ENCODE results near the gene RCAN3. TPM values are rescaled to one million over a fixed set of nuclear protein-coding genes. Genes with fewer than 3 reads are reported as not detected.
"Not testable (repeated sequence)": the region's sequence is repeated elsewhere in the genome, so short reads cannot be mapped to it uniquely, and the experiment has no call there.

RCAN3 gene
- total RNA-seq, 1 donor from 2014 or later: 31.9 TPM

GRCh38 chr1:24549210-24549609 lies 46.6 kb downstream of the RCAN3 start:
- Mint-ChIP-seq H3K4me1 (ENCODE audit: low read depth) (peaks cover 14% of the 10 kb centered on the region), H3K27me3 (ENCODE audit: low read depth) (peaks cover 34% of the 10 kb centered on the region)
- intact Hi-C loops (cut with micrococcal nuclease); H3K9me3 Mint-ChIP-seq; H3K36me3 Mint-ChIP-seq (ENCODE audit: low read depth); H3K4me3 Mint-ChIP-seq (ENCODE audit: low read depth); H3K27ac Mint-ChIP-seq; DNase-seq (ENCODE audit: low spot score): not testable (repeated sequence)

- Mint-ChIP-seq H3K4me3 (ENCODE audit: low read depth) (no peak overlapping the region), H3K27me3 (ENCODE audit: low read depth) (peaks cover 50% of the 10 kb centered on the region), H3K4me1 (ENCODE audit: low read depth) (peaks cover 4% of the 10 kb centered on the region), H3K9me3 (no peaks in the 10 kb centered on the region), H3K36me3 (ENCODE audit: low read depth) (no peaks in the 10 kb centered on the region), H3K27ac (no peak overlapping the region)
- intact Hi-C loops (cut with micrococcal nuclease): no loop called here
- no peak for DNase-seq (ENCODE audit: low spot score)
Measured at GRCh38 chr1:24551290-24551959, 48.8 kb downstream of the RCAN3 start.

GRCh38 chr1:24551960-24552571 lies 49.4 kb downstream of the RCAN3 start:
- intact Hi-C loops (cut with micrococcal nuclease): no loop called here
- no peak overlapping the region for H3K27ac Mint-ChIP-seq
- DNase-seq (ENCODE audit: low spot score): no peak
- peaks cover 4% of the 10 kb centered on the region for H3K4me1 Mint-ChIP-seq (ENCODE audit: low read depth)
- no peaks in the 10 kb centered on the region for H3K9me3 Mint-ChIP-seq
- H3K27me3 Mint-ChIP-seq (ENCODE audit: low read depth): peaks cover 56% of the 10 kb centered on the region
- H3K4me3 Mint-ChIP-seq (ENCODE audit: low read depth): no peak overlapping the region
- H3K36me3 Mint-ChIP-seq (ENCODE audit: low read depth): no peaks in the 10 kb centered on the region

- peaks cover 4% of the 10 kb centered on the region for H3K4me1 Mint-ChIP-seq (ENCODE audit: low read depth)
- intact Hi-C loops (cut with micrococcal nuclease): no loop called here
- no peak overlapping the region for H3K4me3 Mint-ChIP-seq (ENCODE audit: low read depth)
- no peak overlapping the region for H3K27ac Mint-ChIP-seq
- DNase-seq (ENCODE audit: low spot score): no peak
- H3K27me3 Mint-ChIP-seq (ENCODE audit: low read depth): peaks cover 53% of the 10 kb centered on the region
- H3K9me3 Mint-ChIP-seq: no peaks in the 10 kb centered on the region
- H3K36me3 Mint-ChIP-seq (ENCODE audit: low read depth): no peaks in the 10 kb centered on the region
Measured at GRCh38 chr1:24553931-24554330, 51.3 kb downstream of the RCAN3 start.

- H3K9me3 Mint-ChIP-seq: no peaks in the 10 kb centered on the region
- no peak overlapping the region for H3K27ac Mint-ChIP-seq
- peaks cover 51% of the 10 kb centered on the region for H3K27me3 Mint-ChIP-seq (ENCODE audit: low read depth)
- H3K36me3 Mint-ChIP-seq (ENCODE audit: low read depth): no peaks in the 10 kb centered on the region
- no peak overlapping the region for H3K4me3 Mint-ChIP-seq (ENCODE audit: low read depth)
- no peak for DNase-seq (ENCODE audit: low spot score)
- intact Hi-C loops (cut with micrococcal nuclease): no loop called here
- peaks cover 4% of the 10 kb centered on the region for H3K4me1 Mint-ChIP-seq (ENCODE audit: low read depth)
Measured at GRCh38 chr1:24554714-24555113, 52.1 kb downstream of the RCAN3 start.

GRCh38 chr1:24555591-24556413 lies 53.2 kb downstream of the RCAN3 start, which contains the start of gene NCMAP:
Gene NCMAP (plus strand): TSS chr1:24556087. CDS start chr1:24595431, 39,344 bp downstream.
- Mint-ChIP-seq H3K27ac (no peak within 1 kb of the TSS), H3K9me3 (no peaks in the 10 kb centered on the region), H3K4me3 (ENCODE audit: low read depth) (no peak within 1 kb of the TSS), H3K36me3 (ENCODE audit: low read depth) (no peaks in the 10 kb centered on the region), H3K27me3 (ENCODE audit: low read depth) (peaks cover 48% of the 10 kb centered on the region), H3K4me1 (ENCODE audit: low read depth) (peaks cover 4% of the 10 kb centered on the region)
- no peak for DNase-seq (ENCODE audit: low spot score)
- intact Hi-C loops (cut with micrococcal nuclease): no loop called here

GRCh38 chr1:24556414-24556795 lies 53.8 kb downstream of the RCAN3 start:
- intact Hi-C loops (cut with micrococcal nuclease): no loop called here
- H3K4me3 Mint-ChIP-seq (ENCODE audit: low read depth): no peak overlapping the region
- H3K27me3 Mint-ChIP-seq (ENCODE audit: low read depth): peaks cover 45% of the 10 kb centered on the region
- no peaks in the 10 kb centered on the region for H3K36me3 Mint-ChIP-seq (ENCODE audit: low read depth)
- no peaks in the 10 kb centered on the region for H3K9me3 Mint-ChIP-seq
- no peak overlapping the region for H3K27ac Mint-ChIP-seq
- DNase-seq (ENCODE audit: low spot score): no peak
- H3K4me1 Mint-ChIP-seq (ENCODE audit: low read depth): peaks cover 4% of the 10 kb centered on the region

- no peak overlapping the region for H3K27ac Mint-ChIP-seq
- peaks cover 4% of the 10 kb centered on the region for H3K4me1 Mint-ChIP-seq (ENCODE audit: low read depth)
- intact Hi-C loops (cut with micrococcal nuclease): no loop called here
- peaks cover 45% of the 10 kb centered on the region for H3K27me3 Mint-ChIP-seq (ENCODE audit: low read depth)
- DNase-seq (ENCODE audit: low spot score): no peak
- no peaks in the 10 kb centered on the region for H3K36me3 Mint-ChIP-seq (ENCODE audit: low read depth)
- no peak overlapping the region for H3K4me3 Mint-ChIP-seq (ENCODE audit: low read depth)
- no peaks in the 10 kb centered on the region for H3K9me3 Mint-ChIP-seq
Measured at GRCh38 chr1:24557220-24557619, 54.6 kb downstream of the RCAN3 start.

GRCh38 chr1:24557711-24558131 lies 55.1 kb downstream of the RCAN3 start:
- H3K4me3 Mint-ChIP-seq (ENCODE audit: low read depth): no peak overlapping the region
- peaks cover 4% of the 10 kb centered on the region for H3K4me1 Mint-ChIP-seq (ENCODE audit: low read depth)
- intact Hi-C loops (cut with micrococcal nuclease): no loop called here
- DNase-seq (ENCODE audit: low spot score): no peak
- H3K9me3 Mint-ChIP-seq: no peaks in the 10 kb centered on the region
- peaks cover 47% of the 10 kb centered on the region for H3K27me3 Mint-ChIP-seq (ENCODE audit: low read depth)
- no peak overlapping the region for H3K27ac Mint-ChIP-seq
- H3K36me3 Mint-ChIP-seq (ENCODE audit: low read depth): no peaks in the 10 kb centered on the region

- H3K9me3 Mint-ChIP-seq: no peaks in the 10 kb centered on the region
- peaks cover 46% of the 10 kb centered on the region for H3K27me3 Mint-ChIP-seq (ENCODE audit: low read depth)
- no peaks in the 10 kb centered on the region for H3K36me3 Mint-ChIP-seq (ENCODE audit: low read depth)
- no peak for DNase-seq (ENCODE audit: low spot score)
- H3K27ac Mint-ChIP-seq: no peak overlapping the region
- intact Hi-C loops (cut with micrococcal nuclease): no loop called here
- peaks cover 4% of the 10 kb centered on the region for H3K4me1 Mint-ChIP-seq (ENCODE audit: low read depth)
- no peak overlapping the region for H3K4me3 Mint-ChIP-seq (ENCODE audit: low read depth)
Measured at GRCh38 chr1:24558455-24558854, 55.8 kb downstream of the RCAN3 start.

GRCh38 chr1:24558902-24559791 lies 56.5 kb downstream of the RCAN3 start:
- no peak overlapping the region for H3K27ac Mint-ChIP-seq
- H3K27me3 Mint-ChIP-seq (ENCODE audit: low read depth): peaks cover 39% of the 10 kb centered on the region
- intact Hi-C loops (cut with micrococcal nuclease): no loop called here
- no peak for DNase-seq (ENCODE audit: low spot score)
- H3K9me3 Mint-ChIP-seq: no peaks in the 10 kb centered on the region
- H3K36me3 Mint-ChIP-seq (ENCODE audit: low read depth): no peaks in the 10 kb centered on the region
- peaks cover 4% of the 10 kb centered on the region for H3K4me1 Mint-ChIP-seq (ENCODE audit: low read depth)
- H3K4me3 Mint-ChIP-seq (ENCODE audit: low read depth): no peak overlapping the region

GRCh38 chr1:24560361-24560760 lies 57.7 kb downstream of the RCAN3 start:
- Mint-ChIP-seq H3K27ac (no peak overlapping the region), H3K27me3 (ENCODE audit: low read depth) (peaks cover 33% of the 10 kb centered on the region), H3K4me3 (ENCODE audit: low read depth) (no peak overlapping the region), H3K9me3 (no peaks in the 10 kb centered on the region), H3K4me1 (ENCODE audit: low read depth) (peaks cover 3% of the 10 kb centered on the region), H3K36me3 (ENCODE audit: low read depth) (no peaks in the 10 kb centered on the region)
- intact Hi-C loops (cut with micrococcal nuclease): no loop called here
- DNase-seq (ENCODE audit: low spot score): no peak

Data from activated T-helper 2 cell treated with anti-CD3 and anti-CD28 coated beads, Interferon-gamma antibody, Interleukin-2, Interleukin-4, amounts not matched to agents 10 μg/mL and 5 μg/mL and 100 μg/mL, durations not matched to agents 14 hours and 24 hours and 36 hours (primary cell).